Skeletal muscle tissue (tissue), 4 donors: Measurements from ENCODE around the gene RIPOR1. TPM values are rescaled to one million over a fixed set of nuclear protein-coding genes. Genes with fewer than 3 reads are reported as not detected.

Source experiments
- H3K27ac ChIP-seq: one replicate; pipeline ENCODE4 v1.7.0; 2013; ENCODE audit warnings: mild to moderate bottlenecking, low read depth, low read length, inconsistent platforms
- H3K27me3 ChIP-seq, 3 donors: one replicate each; pipeline ENCODE4 v1.7.0; 2013; ENCODE audit warnings: low read length in 3 of 3; ENCODE audit not compliant: control insufficient read depth in 3 of 3, insufficient read depth in 3 of 3
- H3K36me3 ChIP-seq, 3 donors: one replicate each; pipeline ENCODE4 v1.7.0; 2013; ENCODE audit warnings: low read length in 3 of 3; ENCODE audit not compliant: control insufficient read depth in 3 of 3, insufficient read depth in 3 of 3
- H3K4me1 ChIP-seq, 3 donors: one replicate each; pipeline ENCODE4 v1.7.0; 2013; ENCODE audit warnings: low read length in 3 of 3, mild to moderate bottlenecking in 3 of 3; ENCODE audit not compliant: control insufficient read depth in 3 of 3, insufficient read depth in 3 of 3
- H3K4me3 ChIP-seq, 3 donors: one replicate each; pipeline ENCODE4 v1.7.0; 2013; ENCODE audit warnings: low read length in 3 of 3
- H3K9ac ChIP-seq, 3 donors: one replicate each; pipeline ENCODE4 v1.7.0; 2013; ENCODE audit warnings: low read length in 3 of 3, mild to moderate bottlenecking in 3 of 3, moderate library complexity in 2 of 3, low read depth in 1 of 3
- H3K9me3 ChIP-seq, 3 donors: one replicate each; pipeline ENCODE4 v1.7.0; 2013; ENCODE audit warnings: low read length in 3 of 3; ENCODE audit not compliant: control insufficient read depth in 3 of 3
- total RNA-seq: library from RNA; depleted of rRNA; stranded (reverse); fragments of >200 nt; gene quantifications from one replicate; pipeline ENCODE4 v1.2.3, GENCODE V29; 2014
- donor health status: Osteomylitis.

Gene RIPOR1
- total RNA-seq, 1 donor from 2014 or later: 30.8 TPM

DNA sequence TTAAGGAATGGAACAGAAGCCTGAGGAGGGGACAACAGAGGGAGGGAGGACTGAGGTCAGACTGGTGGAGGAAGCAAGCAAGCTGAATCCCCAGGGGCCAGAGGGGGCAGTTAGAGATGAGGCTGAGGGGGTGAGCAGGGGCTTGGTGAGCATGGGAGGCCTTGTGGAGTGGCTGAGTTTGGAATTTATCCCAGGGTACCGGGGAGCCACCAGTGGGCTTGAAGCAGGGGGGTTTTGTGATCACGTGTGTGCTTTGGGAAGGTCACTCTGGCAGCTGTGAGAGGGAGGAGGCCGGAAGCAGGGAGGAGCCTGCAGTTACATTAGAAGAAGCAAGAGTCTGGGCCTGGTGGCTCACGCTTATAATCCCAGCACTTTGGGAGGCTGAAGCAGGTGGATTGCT, 23.8 kb downstream of the RIPOR1 start:
- Histone ChIP-seq H3K9ac (peak overlapping the region in 2 of 3 donors; percentile 14 to 45), H3K9me3 (no peaks in the 10 kb centered on the region), H3K36me3 (peaks cover 11 to 15% (median 13%) of the 10 kb centered on the region in 3 donors), H3K27ac (peak overlapping the region; percentile 28), H3K27me3 (no peaks in the 10 kb centered on the region), H3K4me3 (no peak overlapping the region), H3K4me1 (peaks cover 51 to 74% (median 54%) of the 10 kb centered on the region in 3 donors)

DNA sequence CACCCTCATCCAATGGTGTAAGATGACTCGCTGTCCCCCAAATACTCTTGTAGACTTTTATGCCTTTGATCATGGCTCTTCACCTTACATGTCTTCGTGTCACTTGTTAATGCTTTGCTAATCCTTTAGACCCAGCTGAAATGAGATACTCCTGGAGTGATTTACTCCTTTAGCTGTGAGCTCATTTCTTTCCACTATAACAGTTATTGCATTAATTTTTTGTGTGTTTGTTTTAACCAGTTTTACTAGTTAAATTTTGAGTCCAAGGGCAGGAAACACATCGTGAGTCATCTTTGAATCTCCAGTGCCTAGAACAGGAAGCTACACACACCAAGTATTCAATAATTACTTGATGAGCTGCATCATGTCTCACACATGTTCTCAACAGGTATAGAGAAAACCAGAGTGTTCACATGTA, 27.2 kb downstream of the RIPOR1 start:
- H3K9me3 ChIP-seq: no peaks in the 10 kb centered on the region
- H3K27me3 ChIP-seq: no peaks in the 10 kb centered on the region
- H3K36me3 ChIP-seq: no peaks in the 10 kb centered on the region
- peaks cover 24 to 48% (median 31%) of the 10 kb centered on the region in 3 donors for H3K4me1 ChIP-seq
- peak overlapping the region in 1 of 3 donors; percentile 21 for H3K9ac ChIP-seq
- H3K27ac ChIP-seq: no peak overlapping the region
- no peak overlapping the region for H3K4me3 ChIP-seq

DNA sequence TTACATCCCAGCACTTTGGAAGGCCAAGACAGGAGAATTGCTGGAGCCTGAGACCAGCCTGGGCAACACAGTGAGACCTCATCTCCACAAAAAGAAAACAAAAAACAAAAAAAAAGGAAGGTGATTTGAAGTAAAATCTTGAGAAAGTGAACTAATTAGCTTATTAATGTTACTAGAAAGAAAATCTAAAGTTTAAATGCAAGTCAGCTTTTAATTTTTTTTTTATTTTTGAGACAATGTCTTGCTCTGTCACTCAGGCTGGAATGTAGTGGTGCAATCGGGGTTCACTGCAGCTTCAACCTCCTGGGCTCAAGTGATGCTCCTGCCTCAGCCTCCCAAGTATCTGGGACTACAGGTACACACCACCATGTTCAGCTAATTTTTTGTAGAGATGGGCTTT, 30.2 kb downstream of the RIPOR1 start:
- Histone ChIP-seq H3K27ac (no peak overlapping the region), H3K9me3 (no peaks in the 10 kb centered on the region), H3K4me3 (no peak overlapping the region), H3K9ac (no peak overlapping the region), H3K36me3 (no peaks in the 10 kb centered on the region), H3K4me1 (peaks cover 17 to 44% (median 24%) of the 10 kb centered on the region in 3 donors), H3K27me3 (no peaks in the 10 kb centered on the region)

DNA sequence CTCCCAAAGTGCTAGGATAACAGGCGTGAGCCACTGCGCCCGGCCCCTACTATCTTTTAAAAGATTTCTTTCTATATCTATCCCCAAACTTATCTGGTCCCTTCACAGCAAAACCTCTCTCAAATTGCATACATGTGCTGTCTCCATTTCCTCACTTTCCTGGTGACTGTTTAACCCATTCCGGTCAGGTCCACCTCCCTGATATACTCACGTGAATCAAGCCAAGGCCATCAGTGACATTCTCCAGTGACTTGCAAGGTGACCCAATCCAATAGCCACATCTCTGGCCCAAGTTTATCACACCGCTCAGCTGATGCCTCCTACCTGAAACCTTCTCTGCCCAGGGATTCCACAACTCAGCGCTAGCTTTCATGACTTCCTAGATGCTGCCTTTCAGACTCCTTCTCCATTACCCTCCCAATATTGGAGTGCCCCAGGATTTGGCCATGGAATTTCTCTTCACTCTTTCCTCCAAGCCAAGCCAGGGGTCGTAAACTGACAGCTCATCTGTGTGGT, 32.3 kb downstream of the RIPOR1 start:
- no peaks in the 10 kb centered on the region for H3K9me3 ChIP-seq
- H3K36me3 ChIP-seq: no peaks in the 10 kb centered on the region
- H3K4me1 ChIP-seq: peaks cover 23 to 34% (median 27%) of the 10 kb centered on the region in 3 donors
- peak overlapping the region; percentile 82 for H3K27ac ChIP-seq
- no peaks in the 10 kb centered on the region for H3K27me3 ChIP-seq
- H3K9ac ChIP-seq: peak overlapping the region in 2 of 3 donors; percentile 11 to 86
- H3K4me3 ChIP-seq: peak overlapping the region in 1 of 3 donors; percentile 79

DNA sequence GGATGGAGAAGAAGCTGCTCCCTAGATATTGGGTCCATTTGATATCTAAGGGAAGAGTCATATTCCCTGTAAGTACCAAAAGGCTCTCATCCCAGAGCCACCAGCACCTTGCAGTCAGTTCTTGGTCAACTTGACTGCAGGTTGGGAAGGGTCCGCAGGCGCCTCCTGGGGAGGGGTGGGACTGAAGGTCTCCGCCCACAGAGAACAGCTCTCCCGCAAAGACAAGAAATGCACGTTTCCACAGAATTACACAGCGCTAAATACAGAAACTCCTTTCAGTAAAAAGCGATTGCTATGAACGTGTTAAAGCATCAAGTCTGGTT, 32.8 kb downstream of the RIPOR1 start:
- H3K4me1 ChIP-seq: peaks cover 24 to 32% (median 24%) of the 10 kb centered on the region in 3 donors
- H3K36me3 ChIP-seq: no peaks in the 10 kb centered on the region
- no peaks in the 10 kb centered on the region for H3K27me3 ChIP-seq
- no peaks in the 10 kb centered on the region for H3K9me3 ChIP-seq
- H3K9ac ChIP-seq: peak overlapping the region; percentile 71 to 86 (median 77)
- H3K27ac ChIP-seq: peak overlapping the region; percentile 82
- peak overlapping the region; percentile 70 to 81 (median 79) for H3K4me3 ChIP-seq

DNA sequence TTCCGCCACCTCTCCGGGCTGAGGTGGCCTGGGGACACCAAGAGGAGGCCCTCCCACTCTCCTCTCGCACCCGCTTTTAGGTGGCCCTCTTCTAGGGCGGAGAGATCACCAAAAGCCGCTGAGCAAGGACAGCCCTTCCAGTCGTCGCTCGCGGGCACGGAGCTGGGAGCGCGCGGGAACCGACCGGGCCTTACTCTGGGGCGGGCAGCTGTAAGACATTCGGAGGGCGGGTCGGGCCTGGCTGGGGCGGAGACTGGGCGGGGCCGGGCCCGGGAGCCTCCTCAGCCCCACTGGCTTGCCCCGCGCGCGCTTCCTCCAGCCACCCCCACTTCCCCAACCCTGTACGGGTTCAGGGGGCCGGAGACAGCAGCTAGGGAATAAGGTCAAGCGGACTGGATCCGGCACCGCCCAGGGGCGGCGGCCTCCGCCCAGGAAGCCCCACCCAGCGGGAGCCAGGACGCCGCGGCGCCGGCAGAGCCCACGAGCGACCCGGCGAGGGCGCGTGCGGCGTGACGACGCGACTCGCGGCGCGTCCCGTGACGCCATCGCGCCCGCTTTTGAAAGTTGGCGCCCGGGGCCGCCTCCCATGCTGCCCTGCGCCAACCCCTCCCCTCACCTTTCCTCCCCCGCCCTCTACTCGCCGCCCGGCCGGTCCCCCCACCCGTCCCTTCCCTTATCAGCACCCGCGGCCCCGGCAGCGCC, 33.3 kb downstream of the RIPOR1 start:
- H3K9me3 ChIP-seq: no peaks in the 10 kb centered on the region
- no peaks in the 10 kb centered on the region for H3K27me3 ChIP-seq
- peak overlapping the region; percentile 70 to 81 (median 79) for H3K4me3 ChIP-seq
- peaks cover 24 to 29% (median 24%) of the 10 kb centered on the region in 3 donors for H3K4me1 ChIP-seq
- peak overlapping the region; percentile 71 to 86 (median 77) for H3K9ac ChIP-seq
- H3K36me3 ChIP-seq: no peaks in the 10 kb centered on the region
- H3K27ac ChIP-seq: peak overlapping the region; percentile 82

DNA sequence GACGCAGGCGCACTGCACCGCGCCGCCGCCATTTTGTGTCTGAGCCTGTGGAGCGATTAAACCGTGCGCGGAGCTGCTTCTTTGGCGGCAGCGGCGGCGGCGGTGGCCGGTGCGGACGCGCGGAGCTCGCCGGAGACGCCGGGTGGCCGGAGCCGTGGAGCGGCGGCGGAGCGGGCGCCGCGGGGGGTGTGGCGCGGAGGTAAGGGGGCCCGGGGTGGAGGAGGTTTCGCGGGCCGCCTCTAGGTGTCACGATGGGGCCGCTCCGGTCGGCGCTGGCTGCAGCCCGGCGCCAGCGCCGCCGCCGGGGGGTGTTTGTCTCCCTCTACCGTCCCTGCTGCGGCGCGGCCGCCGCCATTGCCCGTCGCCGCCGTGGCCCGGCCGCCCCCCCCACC, 33.9 kb downstream of the RIPOR1 start, which contains the start of gene CTCF:
CTCF (plus strand) TSS at position 1 of the 392 bp plus-strand sequence. CDS start 48,307 bp downstream, outside the sequence.
- H3K27me3 ChIP-seq: no peaks in the 10 kb centered on the region
- peak within 1 kb of the TSS; percentile 99 for H3K27ac ChIP-seq
- no peaks in the 10 kb centered on the region for H3K36me3 ChIP-seq
- no peaks in the 10 kb centered on the region for H3K9me3 ChIP-seq
- H3K4me1 ChIP-seq: peaks cover 24 to 28% (median 24%) of the 10 kb centered on the region in 3 donors
- peak within 1 kb of the TSS; percentile 88 to 93 (median 91) for H3K4me3 ChIP-seq
- peak within 1 kb of the TSS; percentile 91 to 99 (median 96) for H3K9ac ChIP-seq

DNA sequence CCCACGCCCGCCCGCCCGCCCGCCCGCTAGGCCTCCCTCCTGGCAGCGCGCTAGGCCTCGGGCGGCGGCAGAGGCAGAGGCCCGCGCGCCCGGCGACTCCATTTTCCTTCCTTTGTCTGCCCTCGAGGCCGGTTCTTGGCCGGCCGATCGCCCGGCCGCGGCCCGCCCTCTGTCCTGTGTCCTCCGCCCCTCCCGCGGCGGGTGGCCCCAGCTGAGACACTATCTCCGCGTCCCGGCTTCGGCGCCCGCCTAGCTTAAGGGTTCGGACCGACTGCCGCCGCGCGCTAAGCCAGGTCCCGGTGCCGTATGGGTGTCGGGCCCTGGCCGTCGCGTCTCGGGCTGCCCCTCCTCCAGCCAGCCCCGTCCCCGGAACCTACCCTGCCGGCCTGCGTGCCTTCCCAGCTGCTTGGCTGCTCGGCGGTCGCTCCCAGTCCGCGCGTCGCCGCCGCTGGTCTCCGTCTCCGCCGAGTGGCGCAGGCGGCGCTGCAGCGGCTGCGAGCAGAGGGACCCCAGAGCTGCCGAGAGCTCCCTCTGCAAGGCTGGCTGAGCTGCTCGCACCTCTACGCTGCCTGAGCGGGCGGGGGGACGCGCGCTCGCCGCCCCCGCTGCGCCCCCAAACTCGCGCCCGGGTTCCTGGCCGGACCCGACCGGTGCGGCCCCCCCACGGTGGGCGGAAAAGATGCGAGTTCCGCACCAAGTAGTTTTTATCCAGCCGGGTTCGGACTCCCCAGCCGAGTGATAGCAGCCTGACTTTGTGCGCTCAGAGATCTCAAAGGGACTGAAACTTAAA, 34.5 kb downstream of the RIPOR1 start:
- Histone ChIP-seq H3K36me3 (no peaks in the 10 kb centered on the region), H3K27ac (peak overlapping the region; percentile 99), H3K4me1 (peaks cover 24 to 28% (median 24%) of the 10 kb centered on the region in 3 donors), H3K4me3 (peak overlapping the region; percentile 88 to 93 (median 91)), H3K27me3 (no peaks in the 10 kb centered on the region), H3K9me3 (no peaks in the 10 kb centered on the region), H3K9ac (peak overlapping the region; percentile 91 to 99 (median 96))

DNA sequence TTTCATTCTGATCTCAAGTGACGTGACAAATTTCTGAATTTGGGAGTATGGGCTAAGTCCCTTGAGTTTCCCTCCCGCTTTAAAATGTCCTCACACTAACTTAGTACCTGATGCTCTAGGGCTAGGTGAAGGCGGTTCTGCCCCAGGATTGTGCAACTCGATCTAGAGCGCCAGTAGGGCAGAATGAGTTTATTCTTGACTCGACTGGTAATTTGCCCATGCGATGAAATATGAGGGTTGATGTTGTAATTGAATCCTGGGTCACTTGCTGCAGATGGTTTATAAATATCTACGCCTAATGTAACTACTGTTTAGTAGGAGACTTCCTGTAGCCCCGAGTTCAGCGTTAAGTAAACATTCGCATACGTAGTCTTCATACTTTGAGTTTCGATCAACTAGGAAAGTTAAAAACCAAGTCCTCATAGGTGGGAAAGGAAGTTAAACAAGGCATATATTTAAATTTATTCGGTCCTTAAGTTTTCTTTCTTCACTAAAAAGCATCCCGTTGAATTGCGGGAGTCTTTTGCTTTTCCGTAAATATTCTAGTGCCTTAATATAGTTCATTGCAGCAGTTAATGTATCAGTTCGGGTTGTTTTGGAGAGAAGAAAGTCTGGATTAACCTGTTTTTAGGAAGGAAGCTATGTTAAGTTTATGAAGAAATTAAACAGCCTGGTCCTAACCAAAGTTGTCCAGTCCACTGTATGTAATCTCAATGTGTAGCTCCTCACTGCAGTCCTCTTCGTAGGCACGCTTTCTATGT, 35.3 kb downstream of the RIPOR1 start:
- H3K36me3 ChIP-seq: no peaks in the 10 kb centered on the region
- H3K4me1 ChIP-seq: peaks cover 24 to 28% (median 24%) of the 10 kb centered on the region in 3 donors
- no peaks in the 10 kb centered on the region for H3K27me3 ChIP-seq
- peak overlapping the region; percentile 99 for H3K27ac ChIP-seq
- H3K4me3 ChIP-seq: peak overlapping the region; percentile 88 to 93 (median 91)
- H3K9me3 ChIP-seq: no peaks in the 10 kb centered on the region
- H3K9ac ChIP-seq: peak overlapping the region; percentile 91 to 99 (median 96)
